GM21526 (cell line): Measurements from ENCODE around the gene CCL25.
"Not testable (repeated sequence)": the region's sequence is repeated elsewhere in the genome, so short reads cannot be mapped to it uniquely, and the experiment has no call there.

Source experiments
- ATAC-seq: cut with Tn5 transposase; IDR thresholded peaks from one replicate; pipeline ENCODE4 v1.9.1; 2021; ENCODE audit warnings: moderate library complexity; ENCODE audit not compliant: unreplicated experiment, low FRiP score

The CCL25 gene

DNA sequence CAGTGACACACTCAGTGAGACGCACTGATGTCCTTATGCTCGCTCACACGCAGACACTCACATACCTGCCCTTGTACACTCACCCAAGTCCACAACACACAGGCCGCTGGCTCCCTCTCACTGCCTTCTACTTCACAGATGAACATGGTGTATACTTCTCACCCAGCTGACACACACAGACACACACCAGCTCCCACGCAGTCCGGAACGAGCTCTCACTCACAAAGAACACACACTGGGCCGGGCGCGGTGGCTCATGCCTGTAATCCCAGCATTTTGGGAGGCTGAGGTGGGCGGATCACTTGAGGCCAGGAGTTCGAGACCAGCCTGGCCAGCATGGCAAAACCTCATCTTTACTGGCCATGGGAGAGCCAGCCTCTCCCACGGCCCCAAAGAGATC, 31.6 kb downstream of the CCL25 start:
- ATAC-seq = no peak

DNA sequence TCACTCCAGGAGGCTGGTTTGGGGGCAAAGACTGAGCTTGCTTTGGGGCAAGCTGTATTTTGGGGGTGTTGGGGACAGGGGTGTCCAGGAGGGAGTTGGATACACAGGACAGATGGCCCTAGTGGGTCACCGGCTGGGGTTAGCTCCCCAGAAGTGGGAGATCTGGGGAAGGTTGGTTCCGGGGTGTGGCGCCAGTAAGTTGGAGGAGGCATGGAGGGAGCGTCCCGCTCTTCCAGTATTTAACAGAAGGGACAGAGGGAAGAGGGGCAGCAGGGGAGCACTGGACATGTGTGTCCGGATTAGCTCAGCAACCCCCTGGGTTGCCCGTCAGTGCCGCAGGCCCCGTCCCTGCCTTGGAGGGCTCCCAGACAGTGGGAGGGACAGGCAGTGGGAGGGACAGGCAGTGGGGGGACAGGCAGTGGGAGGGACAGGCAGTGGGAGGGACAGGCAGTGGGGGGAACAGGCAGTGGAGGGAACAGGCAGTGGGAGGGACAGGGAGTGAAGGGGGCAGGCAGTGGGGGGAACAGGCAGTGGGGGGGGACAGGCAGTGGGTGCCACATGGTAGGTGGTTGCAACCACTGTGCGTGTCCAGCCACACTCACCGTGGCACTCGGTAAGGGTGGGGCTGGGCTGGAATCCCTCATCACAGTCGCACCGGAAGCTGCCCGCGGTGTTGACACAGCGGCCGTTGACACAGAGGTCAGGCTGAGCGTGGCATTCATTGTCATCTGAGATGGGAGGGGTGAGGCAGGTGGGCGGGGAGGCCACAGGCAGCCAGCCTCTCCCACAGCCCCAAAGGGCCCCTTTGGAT, 33.2 kb downstream of the CCL25 start:
- no peak for ATAC-seq

DNA sequence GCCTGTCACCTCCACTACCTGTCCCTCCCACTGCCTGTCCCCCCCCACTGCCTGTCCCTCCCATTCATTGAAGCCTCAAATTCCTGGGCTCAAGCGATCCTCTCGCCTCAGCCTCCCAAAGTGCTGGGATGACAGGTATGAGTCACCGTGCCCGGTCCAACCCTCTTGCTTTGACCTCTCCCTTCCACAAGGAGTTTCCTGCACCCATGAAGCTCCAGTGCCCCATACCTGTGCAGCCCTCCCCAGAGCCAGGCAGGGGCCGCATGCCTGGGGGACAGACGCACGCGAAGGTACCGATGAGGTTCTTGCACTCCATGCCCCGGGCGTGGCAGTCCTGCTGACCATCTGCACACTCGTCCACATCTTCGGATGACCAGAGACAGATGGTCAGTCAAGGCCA, 34.3 kb downstream of the CCL25 start:
- no peak for ATAC-seq

DNA sequence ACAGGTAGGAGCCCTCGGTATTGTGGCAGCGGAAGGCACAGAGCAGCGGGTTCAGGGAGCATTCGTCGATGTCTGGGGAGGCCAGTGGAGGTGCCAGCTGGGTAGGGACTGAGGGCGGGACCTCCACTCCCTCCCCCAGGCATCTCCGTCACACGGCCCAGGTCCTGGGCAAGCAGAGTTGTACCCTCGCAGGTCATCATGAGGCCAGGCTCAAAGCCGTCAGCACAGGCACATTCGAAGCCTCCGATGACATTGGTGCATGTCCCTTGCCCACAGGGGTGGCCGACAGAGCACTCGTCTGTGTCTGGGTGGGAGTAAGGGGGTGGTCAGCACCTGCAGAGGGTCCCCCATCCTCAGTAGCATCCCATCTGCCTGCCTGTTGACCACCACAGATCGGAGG, 35.3 kb downstream of the CCL25 start:
- ATAC-seq = no peak

DNA sequence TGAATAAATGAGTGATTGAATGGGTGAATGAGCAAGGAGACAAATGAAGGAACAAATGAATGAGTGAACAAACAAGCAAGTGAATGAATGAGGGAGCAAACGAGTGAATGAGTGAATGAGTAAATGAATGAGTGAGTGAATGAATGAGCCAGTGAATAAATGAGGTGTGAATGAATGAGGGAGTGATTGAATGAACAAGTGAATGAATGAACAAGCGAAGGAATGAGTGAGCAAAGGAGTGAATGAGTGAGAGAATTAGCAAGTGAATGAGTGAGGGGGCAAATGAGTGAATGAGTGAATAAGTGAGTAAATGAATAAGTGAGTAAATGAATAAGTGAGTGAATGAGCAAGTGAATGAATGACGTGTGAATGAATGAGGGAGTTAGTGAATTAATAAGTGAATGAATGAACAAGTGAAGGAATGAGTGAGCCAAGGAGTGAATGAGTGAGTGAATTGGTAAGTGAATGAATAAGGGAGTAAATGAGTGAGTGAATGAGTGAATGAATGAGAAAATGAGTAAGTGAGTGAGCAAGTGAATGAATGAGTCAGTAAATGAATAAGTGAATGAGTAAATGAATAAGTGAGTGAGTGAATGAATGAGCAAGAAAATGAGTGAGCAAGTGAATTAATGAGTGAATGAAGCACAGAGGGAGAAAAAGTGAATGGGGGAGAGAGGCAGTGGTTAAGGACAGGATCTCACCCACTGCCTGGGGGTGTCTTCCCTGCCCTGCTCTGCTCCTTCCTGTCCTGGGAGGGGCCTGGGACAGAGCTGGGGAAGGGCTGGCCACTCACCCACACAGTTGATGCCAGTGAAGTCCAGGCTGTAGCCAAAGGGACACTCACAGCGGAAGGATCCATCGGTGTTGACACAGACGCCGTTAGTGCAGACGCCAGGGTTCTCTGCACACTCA, 36.4 kb downstream of the CCL25 start:
- no peak for ATAC-seq

DNA sequence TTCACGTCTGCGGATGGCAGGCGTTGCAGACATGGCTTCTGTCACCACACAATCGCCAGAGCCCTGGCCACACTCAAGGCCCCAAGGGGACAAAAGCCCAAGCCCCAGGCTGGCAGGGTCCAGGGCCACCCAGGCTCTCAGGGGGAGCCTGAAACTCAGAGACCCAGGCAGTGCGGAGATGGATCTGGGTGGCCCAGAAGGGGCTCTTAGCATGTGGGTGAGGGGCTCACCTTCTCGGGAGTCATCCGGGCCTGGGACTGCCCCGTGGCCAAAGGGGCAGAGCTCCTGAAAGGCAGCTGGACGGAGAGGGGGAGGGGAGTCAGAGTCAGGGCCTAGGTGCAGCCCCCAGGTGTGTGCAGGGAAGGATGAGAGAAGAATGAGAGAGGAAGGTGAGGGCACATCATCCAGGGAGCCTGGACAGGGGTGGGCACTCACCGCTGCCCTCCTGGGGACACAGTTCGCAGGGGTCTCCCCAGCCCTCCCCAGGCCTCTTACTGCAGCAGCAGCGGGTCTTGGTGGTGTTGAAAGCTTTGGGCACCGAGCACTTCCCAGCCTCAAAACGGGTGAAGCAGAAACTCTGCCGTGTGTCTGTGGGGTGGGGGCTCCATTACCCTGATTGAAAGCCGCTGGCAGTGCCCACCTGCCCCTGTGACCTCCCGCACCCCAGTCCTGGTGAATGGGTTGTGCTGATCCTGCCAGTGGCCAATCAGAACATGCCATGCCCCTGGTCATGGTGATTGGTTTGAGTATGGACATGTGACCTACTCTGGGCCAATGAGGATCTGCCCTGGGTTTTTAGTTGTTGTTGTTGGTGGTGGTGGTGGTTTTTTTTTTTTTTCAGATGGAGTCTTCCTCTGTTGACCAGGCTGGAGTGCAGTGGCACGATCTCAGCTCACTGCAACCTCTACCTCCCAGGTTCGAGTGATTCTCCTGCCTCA, 37.4 kb downstream of the CCL25 start:
- no peak for ATAC-seq

DNA sequence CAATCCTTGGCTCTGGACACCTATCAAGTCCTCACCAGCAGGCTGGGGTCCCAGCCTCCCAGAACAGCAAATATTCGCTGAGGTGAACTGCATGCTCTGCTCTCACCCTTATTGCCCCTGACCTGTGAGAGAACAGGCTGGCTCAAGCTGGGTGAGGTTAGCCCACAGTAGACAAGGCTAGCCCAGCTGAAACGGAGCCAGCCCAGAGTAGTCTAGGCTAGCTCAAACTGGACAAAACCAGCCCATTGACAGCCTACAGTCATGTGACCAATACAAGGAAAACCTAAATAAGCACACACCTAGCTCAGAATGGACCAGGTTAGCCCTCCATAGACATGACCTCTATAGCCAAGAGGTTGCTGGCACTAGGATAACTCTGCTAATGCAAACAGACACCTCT, 38.4 kb downstream of the CCL25 start:
- no peak for ATAC-seq

DNA sequence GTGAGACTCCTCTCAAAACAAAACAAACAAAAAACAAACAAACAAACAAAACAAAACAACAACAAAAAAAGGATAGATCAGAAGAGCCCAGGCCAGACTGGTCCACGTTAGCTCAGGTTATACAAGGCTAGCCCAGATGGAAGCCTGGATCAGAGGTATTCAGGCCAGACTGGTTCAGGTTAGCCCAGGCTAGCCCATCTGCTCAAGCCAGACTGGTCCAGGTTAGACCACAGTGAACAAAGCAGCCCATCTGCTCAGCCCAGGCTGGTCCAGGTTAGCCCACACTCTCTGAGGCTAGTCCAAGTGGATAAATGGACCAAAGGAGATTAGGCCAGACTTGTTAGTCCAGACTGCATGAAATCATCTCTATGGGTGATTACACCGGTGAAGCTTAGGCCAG, 41.2 kb downstream of the CCL25 start:
- no peak for ATAC-seq

DNA sequence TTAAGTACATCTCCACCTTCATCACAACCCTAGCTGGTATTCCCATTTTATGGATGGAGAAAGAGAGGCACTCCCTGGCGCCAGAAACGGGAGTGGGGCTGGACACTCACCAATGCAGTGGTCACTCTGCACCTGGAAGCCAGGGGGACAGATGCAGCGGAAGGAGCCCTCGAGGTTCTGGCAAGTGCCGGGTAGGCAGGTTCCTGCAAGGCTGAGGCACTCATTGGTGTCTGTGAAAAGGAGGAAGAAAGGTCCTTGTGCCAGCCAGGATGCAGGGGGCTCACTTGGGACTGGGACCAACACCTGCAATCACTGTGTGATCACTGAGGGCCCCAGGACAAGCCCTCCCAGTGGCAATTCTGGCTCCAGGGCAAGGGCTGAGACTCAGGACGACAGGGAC, 41.8 kb downstream of the CCL25 start:
- ATAC-seq = no peak

DNA sequence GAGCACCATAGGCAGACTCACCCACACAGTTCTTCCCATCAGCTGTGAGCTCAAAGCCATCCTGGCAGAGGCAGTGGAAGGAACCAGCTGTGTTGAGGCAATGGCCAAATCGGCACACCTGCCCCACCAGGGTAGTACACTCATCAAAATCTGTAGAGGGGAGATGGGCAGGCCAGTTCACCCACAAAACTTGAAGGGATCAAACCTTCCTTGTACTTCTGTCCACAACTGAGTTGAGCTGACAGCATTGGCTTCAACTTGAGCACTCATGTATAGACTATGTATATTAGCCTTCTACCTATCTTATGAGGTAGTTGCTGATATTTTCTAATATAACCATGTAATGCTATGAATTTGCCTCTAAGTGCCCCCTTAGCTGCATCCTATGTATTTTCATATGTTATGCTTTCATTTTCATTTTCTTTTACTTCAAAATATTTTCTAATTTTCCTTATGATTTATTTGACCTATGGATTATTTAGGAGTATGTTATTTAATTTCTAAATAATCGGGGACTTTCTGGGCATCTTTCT, 42.9 kb downstream of the CCL25 start:
- ATAC-seq = no peak

DNA sequence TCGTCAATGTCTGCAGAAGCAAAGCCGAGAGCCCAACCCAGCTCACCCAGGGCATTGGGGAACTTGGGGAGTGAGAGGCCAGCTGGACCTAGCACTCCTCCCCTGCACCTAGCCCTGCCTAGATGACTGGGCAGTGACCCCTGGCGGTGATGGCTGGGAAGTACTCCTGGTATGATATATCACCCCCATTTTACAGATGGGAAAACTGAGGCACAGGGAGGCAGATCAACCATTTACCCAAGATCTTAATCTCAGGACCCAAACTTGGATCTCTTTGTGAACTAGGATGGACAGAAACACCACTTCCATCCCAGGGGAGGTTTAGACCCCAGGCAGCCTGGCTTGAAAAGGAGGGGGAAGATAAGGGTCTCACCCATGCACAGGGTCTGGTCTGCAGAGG, 43.5 kb downstream of the CCL25 start:
- ATAC-seq = no peak

DNA sequence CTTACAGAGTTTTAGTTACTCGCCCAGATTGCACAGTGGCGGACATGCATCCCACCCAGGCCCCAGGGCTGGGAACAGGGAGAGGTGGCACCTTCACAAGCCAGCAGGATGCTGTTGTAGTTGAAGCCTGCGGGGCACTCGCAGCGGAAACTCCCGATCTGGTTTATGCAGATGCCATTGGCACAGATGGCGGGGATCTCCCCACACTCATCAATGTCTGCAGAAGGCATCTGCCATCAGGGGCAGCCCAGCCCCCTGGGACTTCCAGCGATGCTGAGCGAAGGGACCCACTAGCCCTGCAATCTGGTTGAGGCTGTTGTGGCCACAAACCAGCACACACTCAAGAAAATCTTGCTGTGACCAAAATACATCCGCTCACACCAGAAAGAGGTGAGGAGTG, 44.6 kb downstream of the CCL25 start:
- no peak for ATAC-seq

DNA sequence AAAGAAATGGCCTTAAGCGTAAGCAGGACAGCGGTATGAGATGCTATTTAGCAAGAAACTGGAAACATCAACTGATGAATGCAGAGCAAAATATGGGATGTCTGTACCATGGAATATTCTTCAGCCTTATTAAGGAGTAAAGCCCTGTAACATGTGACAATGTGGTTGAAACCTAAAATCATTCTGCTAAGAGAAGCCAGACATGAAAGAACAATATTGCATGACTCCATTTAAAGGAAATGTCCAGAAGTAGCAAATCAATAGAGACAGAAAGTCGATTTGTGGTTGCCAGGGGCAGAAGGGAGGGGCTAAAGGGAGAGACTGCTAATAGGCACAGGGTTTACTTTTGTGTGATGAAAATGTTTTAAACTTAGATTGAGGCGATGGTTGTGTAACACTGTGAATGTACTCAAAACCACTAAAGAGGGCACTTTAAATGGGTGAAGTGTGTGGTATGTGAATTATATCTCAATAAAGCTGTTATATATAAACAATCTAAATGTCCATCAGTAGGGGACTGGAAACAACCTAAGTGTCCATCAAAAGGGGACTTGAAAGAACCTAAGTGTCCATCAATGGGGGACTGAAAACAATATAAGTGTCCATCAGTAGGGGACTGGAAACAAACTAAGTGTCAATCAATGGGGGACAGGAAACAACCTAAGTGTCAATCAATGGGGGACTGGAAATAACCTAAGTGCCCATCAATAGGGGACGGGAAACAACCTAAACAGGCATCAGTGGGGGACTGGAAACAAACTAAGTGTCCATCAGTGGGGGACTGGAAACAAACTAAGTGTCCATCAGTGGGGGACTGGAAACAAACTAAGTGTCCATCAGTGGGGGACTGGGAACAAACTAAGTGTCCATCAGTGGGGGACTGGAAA, 45.4 kb downstream of the CCL25 start:
- no peak for ATAC-seq

DNA sequence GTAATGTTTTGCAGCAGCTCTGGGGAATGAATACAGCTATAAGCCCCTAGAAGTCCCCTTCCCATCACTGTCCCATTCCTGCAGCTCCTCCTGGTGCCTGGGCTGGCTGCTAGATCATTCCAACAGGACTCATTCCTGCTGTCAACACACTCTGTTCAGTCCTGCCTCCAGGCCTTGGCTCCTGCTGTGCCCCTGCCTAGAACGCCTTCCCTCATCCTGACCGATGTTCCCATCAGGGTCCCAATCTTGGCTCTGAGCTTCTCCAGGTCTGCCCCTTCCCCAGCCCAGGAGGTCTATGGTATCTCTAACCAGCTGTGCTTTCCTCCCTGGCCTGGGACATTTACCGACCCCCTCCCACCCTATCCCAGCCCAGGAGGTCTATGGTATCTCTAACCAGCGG, 48.8 kb downstream of the CCL25 start:
- no peak for ATAC-seq

DNA sequence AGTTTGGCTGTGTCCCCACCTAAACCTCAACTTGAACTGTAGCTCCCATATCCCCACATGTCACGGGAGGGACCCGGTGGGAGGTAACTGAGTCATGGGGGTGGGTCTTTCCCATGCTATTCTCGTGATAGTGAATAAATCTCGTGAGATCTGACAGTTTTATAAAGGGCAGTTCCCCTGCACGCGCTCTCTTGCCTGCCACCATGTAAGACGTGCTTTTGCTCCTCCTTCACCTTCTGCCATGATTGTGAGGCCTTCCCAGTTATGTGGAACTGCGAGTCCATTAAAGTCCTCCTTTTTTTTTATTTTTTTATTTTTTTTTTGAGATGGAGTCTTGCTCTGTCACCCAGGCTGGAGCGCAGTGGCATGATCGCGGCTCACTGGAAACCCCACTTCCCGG, 49.4 kb downstream of the CCL25 start:
- not testable (repeated sequence) for ATAC-seq

DNA sequence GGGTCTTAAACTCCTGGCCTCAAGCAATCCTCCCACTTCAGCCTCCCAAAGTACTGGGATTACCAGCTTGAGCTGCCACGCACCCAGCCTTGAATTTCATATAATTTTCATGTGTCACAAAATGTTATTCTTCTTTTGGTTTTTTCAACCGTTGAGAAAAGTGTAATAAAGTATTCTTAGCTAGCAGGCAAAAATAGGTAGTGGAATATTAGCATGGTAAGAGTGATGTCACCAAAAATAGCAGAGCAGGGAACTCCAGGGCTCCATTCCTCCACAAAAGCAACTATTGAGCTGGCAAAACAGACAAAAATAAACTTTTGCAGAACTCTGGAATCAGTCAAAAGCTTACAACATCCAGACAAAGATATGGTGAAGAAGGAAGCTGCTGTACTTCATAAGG, 52.9 kb downstream of the CCL25 start:
- ATAC-seq = no peak

DNA sequence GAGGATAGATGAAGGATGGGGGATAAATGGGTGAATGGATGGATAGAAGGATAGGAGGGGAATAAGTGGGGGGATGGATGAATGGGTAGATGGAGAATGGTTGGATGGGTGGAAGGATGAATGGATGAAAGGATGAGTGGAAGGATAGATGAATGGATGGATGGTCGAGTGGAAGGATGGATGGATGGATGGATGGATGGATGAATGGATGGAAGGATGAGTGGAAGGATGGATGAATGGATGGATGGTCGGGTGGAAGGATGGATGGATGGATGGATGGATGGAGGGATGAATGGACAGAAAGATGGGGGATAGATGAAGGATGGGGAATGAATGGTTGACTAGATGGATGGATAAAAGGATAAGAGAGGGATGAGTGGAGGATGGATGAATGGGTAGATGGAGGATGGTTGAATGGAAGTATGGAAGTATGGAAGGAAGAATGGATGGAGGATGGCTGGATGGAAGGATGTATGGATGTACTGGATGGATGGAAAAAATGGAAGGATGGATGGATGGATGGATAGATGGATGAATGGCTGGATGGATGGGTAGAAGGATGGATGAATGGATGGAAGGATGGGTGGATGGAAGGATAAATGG, 54.8 kb downstream of the CCL25 start:
- no peak for ATAC-seq

DNA sequence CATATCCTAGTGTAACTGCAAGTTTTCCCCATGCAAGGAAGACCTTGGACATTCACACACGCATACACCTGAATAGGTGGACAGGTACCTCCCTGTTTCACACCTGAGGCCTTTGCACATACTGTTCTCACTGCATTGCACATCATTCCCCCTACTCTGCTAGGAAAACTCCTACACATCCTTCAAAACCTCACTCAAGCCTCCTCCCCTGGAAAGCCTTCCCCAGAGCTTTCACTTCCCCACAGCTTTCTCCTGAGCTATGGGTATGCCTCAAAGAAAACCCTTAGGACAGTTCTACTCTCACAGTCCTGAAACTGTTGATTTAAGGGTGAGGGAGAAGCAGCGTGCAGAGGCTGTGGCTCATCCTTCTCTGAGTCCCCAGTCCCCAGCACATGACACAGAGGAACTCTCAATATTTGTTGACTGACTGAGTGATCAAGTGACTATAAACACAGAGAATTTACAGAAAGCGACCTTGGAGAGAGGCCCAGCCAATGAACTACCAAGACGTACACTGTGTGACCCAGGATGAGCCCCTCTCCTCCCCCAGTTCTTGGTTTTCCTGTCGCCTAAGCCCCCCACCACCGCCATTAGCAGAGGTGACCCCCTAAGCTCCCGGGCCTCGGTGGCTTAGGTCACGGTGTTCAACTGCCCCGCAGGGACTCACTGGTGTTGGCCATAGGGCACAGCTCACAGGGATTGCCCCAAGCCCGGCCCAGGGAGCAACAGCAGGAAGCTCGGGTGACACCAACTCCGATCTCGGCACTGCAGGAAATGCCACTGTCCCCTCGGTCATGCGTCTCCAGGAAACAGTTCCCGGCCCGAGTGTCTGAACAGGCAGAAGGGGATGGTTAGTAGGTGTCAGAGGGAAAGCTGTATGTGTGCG, 56.2 kb downstream of the CCL25 start:
- no peak for ATAC-seq
